NCI-H2227 treated with DMSO at 0.1 percent for 48 hours (cell line): ENCODE results near the gene BAIAP3.

Experiments
- DNase-seq: peaks from one replicate; lab custom pipeline; 2025; lab: John Stamatoyannopoulos, UW

Gene BAIAP3

GRCh38 chr16:1348441-1348840 lies 15.0 kb downstream of the BAIAP3 start:
- no peak for DNase-seq

DNA sequence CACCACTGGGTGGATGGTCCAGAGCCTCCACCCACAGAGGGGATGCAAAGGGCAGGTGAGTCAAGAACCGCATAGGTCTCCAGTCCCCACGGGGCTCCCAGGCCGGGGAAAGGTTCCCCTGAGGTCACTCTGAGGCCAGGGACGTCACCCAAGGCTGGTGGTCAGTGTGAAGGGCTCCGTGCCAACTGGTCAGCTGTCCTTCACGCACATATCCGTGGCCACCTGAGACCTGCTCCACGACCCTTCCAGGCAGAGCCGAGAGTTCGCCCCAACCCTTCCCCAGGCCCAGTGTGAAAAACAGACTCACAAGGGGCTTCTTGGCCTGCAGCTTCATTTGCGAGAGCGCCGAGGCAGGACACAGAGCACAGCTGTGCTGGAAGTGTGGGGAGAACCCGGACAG lies 15.5 kb downstream of the BAIAP3 start:
- DNase-seq, result no peak

GRCh38 chr16:1349351-1349750 lies 15.9 kb downstream of the BAIAP3 start:
- no peak for DNase-seq

DNA sequence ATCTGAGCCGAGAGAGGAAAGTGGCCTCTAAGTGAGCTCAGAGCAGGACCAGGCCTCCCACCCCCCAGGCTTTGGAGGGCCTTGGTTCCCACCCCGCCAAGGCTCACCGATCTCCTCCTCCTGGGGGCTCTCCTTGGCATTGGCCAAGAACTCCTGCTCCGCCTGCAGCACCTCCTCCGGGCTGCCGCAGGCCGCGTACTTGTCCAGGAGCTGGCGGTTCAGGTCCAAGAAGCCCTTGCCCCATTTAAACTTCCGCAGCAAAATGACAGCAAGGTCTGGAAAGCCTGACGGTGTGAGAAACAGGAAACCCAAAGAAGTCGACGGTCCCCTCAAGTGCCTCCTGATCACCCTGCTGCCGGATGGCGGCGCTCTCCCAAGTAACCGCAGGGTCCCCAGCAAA lies 16.5 kb downstream of the BAIAP3 start:
- DNase-seq, result no peak

DNA sequence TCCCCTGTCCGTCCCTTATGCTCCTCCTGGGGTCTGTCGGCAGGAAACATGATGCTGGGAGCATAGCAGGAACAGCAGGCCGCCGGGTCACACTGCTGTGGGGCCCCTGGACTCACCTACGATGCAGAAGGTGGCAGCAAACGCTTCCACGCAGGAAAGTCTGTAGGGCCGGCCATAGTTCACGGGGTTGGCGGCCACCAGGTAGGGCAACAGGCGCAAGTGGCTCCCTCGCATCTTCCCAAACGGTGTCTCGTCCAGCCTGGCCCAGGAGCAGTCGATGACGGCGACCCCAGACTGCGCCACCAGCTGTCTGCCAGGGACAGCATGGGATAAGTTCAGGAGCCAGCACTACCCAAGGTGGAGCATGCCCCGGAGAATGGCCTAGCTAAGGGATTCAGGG lies 17.2 kb downstream of the BAIAP3 start:
- DNase-seq, result no peak

- no peak for DNase-seq
Measured at GRCh38 chr16:1351215-1351581, 17.8 kb downstream of the BAIAP3 start.

DNA sequence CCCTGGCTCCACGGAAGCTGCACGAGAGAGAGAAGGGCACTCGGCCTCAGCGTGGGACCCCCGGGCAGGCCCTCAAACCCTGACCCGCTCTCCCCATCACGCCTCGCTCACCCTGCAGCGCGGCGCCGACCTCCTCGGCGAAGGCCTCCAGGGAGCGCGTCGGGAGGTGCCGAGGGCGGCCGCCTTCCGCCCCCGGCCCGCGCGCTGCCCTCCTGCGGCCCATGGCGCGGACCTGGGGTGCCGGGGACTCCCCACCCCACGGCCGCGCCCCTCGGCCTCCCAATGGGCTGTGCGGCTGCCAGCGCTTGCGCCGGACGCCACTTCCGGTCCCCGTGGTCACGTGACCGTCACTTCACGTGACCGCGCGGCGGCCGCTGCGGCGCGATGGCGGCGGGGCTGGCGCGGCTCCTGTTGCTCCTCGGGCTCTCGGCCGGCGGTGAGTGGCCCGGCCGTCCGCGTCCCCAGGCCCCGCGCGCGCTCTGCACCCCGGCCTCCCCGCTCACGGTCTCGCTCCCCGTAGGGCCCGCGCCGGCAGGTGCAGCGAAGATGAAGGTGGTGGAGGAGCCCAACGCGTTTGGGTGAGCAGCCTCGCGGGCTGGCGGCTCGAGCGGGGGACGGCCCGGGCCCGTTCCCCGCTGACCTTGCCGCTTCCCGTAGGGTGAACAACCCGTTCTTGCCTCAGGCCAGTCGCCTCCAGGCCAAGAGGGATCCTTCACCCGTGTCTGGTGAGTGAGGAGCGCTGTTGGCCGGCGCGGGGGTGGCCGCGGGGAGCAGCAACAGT lies 18.3 kb downstream of the BAIAP3 start, which contains the start of the genes GNPTG and TSR3:
Gene GNPTG, plus strand, starts transcription at position 350 of the 781 bp plus-strand sequence. Its CDS starts 35 bp downstream, at position 385.
Gene TSR3, minus strand, starts transcription at position 297 of the 781 bp plus-strand sequence. Its CDS starts 74 bp downstream, at position 223.
- DNase-seq, result peak; percentile 39

DNA sequence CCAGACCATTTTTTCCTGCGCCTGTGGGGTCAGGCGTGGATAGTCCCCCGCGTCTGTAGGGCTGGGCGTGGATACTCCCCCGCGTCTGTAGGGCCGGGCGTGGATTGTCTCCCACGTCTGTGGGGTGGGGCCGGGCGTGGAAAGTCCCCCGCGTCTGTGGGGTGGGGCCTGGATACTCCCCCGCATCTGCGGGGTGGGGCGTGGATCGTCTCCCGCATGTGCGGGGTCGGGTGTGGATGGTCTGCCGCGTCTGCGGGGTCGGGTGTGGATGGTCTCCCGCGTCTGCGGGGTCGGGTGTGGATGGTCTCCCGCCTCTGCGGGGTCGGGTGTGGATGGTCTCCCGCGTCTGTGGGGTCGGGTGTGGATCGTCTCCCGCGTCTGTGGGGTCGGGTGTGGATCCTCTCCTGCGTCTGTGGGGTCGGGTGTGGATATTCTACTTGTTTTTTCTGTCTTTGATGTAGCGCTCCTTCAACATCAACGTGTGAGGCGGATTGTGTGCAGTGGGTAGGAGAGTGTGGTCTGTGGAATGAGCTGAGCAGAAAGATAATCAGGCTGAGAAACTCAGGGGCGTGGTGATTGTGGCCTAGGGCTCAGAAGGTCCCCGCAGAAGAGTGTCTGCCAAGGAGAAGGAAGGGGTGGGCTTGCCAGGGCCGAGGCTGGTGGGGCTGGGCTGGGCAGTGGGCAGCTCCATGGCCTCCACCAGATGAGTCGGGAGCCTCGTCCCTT lies 21.5 kb downstream of the BAIAP3 start:
- DNase-seq, result no peak

DNA sequence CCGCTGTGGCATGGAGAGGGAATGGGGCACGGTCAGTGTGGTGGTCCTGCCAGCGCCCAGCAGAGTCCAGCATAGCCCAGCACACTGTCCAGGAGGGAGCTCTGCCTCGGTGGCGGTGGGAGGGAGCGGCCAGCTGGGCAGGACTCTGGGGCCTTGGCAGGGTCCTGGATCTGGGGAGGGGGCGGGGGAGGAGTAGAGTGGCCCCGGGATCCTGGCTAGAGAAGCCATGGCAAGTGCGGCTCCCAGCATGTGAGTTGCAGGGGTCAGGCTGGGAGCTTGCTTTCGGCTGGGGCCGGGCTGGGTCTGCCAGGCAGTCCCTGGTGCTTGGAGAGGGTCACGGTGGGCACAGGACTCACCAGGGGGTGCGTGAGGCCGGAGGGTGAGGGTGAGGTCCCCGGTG lies 22.1 kb downstream of the BAIAP3 start:
- DNase-seq, result no peak

- no peak for DNase-seq
Measured at GRCh38 chr16:1356061-1356900, 22.8 kb downstream of the BAIAP3 start.

DNA sequence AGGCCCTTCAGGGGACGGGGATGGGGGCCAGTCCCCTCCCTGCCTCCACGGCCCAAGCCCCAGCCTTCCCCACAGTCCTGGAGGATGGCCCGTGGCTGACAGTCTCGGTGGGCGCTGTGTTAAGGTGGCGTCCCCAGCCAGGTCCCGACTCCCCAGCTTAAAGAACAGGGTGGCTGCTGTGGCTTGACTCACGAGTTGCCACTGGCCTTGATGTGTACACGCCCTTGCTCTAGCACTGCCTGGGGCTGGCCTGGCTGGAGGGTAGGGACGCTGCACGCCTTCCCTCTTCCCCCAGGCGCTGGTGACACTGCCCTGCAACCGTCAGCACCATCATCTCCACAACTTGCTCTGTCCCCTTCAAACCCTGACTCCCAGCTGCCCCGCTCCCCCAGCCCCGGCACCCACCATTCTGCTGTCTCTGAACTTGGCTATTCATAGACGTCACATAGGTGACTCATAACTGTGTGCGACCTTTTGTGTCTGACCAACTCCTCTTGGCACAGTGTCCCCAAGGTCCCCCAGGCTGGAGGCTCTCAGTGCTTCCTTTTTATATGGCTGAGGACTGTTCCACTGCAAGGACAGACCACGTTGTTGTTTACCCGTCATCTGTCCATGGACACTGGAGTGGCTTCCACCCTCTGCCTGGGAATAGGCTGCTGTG lies 24.6 kb downstream of the BAIAP3 start:
- DNase-seq, result no peak

DNA sequence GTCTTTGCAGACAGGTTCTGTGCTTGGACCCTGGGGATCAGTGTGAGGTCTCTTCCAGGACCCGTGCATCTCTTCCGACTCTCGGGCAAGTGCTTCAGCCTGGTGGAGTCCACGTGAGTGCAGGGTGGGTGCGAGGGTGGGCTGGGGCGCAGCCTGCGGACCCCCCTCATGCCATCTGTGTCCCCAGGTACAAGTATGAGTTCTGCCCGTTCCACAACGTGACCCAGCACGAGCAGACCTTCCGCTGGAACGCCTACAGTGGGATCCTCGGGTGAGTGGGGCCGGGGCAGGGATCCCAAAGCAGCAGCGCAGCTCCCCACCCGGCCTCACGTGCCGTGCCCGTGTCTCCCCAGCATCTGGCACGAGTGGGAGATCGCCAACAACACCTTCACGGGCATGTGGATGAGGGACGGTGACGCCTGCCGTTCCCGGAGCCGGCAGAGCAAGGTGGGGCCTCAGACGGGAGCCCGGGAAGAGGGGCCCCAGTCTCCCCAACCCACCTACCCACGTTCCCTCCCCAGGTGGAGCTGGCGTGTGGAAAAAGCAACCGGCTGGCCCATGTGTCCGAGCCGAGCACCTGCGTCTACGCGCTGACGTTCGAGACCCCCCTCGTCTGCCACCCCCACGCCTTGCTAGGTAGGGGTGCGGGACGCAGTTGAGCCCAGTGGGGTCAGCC lies 28.4 kb downstream of the BAIAP3 start:
- DNase-seq, result no peak

GRCh38 chr16:1362807-1363206 lies 29.4 kb downstream of the BAIAP3 start:
- DNase-seq, result no peak

DNA sequence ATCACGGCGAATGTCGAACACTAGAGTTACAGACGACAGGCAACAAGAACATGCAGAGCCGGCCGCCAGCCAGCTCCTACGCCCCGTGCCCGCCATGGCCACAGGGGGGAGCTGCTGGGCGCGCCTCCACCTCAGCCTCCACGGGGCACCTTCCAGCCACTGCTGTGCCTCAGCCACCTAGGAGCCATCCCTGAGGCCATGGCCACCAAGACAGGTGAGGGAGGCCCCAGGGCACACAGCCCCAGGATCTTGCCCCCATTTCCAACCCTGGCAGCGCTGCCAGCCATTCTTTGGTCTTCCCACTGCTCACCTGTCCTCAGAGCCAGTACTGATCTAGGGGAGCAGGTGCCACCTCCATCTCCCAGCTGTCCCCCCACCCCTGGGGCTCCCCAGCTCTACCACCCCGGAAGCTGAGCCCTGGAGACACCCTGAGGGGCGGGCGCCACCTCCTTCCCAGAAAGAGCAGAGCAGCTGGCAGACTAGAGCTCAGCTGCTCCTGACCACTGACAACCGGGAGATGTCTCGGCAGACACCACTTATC lies 30.1 kb downstream of the BAIAP3 start:
- DNase-seq, result no peak

DNA sequence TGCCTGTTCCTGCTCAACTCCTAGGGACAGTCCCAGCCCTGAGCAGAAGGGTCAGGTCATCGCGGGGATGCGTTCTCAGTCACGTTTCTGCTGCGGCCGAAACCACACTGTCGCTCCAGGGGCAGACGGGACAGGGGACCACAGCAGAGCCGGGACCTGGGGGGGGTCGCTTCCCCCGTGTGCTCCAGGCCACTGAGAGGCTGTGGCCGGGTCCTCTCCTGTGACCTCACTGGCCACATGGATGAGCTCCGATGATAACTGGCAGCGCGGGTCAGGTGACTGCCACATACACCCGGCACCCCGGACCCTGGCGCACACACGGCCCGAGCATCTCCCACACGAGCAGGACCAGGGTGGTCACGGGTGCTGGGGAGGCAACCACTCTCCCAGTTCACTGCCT lies 31.1 kb downstream of the BAIAP3 start:
- DNase-seq, result no peak

DNA sequence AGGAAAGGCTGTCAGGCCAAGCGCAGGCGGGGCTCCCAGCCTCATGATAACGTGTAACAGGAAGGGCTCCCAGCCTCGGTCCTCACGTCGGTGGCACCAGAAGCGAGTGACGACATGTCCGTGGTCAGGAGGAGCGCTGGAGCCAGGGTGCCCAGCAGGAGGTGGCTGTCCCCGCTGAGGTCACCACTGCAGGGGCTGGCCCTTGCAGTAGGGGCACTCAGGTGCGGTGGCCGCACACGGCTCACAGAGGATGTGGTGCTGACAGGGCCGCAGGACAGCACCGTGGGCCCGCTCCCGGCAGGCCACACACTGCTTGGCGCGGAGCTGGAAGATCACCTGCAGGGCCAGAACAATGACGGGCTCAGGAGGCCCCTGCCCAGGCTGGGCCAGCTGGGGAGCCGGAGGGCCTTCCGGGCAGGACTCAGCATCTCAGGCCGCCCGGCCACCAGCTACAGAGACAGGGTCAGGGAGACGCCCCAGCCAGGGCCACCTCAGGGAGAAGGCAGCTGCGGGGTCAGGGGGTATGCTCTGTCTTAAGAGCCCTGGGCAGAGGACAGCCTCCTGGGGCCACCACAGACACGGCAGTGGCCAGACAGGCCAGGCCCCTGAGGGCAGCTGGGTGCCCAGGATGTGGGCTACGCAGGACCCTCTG lies 32.7 kb downstream of the BAIAP3 start:
- no peak for DNase-seq

DNA sequence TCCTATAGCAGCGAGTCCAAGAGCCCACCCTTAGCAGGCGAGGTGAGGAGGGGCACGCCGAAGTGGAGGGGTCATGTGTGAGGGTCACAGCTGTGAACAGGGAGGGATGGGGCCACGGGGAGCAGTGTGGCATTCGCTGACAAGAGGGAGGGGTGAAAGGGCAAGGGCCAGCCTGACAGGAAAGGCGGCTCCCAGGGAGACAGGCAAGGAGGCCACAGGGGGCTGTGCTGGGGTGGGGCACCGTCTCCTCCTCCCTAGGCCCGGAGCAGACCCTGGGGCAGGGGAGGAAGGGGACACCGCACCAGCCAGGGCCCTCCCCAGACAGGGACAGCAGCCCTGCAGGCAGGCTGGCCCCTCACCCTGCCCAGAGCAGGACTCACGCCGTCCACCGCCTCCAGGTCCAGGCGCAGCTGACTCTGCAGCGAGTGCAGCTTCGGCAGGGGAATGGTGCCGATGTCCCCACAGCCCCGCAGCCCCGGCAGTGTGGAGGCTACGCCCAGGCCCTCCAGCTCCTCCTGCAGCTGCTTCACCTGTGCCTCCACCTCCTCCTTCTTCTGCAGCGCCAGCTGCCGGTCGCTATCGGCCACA lies 33.4 kb downstream of the BAIAP3 start:
- DNase-seq, result no peak

GRCh38 chr16:1367486-1368174 lies 34.2 kb downstream of the BAIAP3 start:
- DNase-seq, result no peak
